AG04449 (cell line): ENCODE measurements around the gene LDLRAD4.

Experiments
- CTCF ChIA-PET: fragments of 350-600 bp; formaldehyde crosslinking; extraction: SDS; loops from one replicate; lab custom pipeline; 2021; ENCODE audit warnings: antibody characterized with exemption; lab: Yijun Ruan, JAX
- POLR2A ChIA-PET: fragments of 400-600, 350-600 bp; formaldehyde crosslinking; extraction: SDS; loops from one replicate; lab custom pipeline; 2020; ENCODE audit warnings: antibody characterized with exemption, inconsistent platforms; lab: Yijun Ruan, JAX
- DNase-seq: peaks from one replicate; pipeline ENCODE4 v3.0.0-alpha.2; 2010; ENCODE audit warnings: low read depth, low spot score
- H3K4me3 ChIP-seq: 2 replicates; pipeline ENCODE4 v1.5.1; 2011; ENCODE audit warnings: low read depth, mild to moderate bottlenecking, control low read depth, low read length
- CTCF ChIP-seq: IDR thresholded peaks from one replicate; pipeline ENCODE4 v1.5.1; 2011; ENCODE audit warnings: mild to moderate bottlenecking, moderate library complexity, low read length, control low read depth, inconsistent platforms; ENCODE audit not compliant: insufficient read depth; ENCODE audit errors: missing control alignments

LDLRAD4 gene

GRCh38 chr18:13183790-13184189, 34.8 kb upstream of the LDLRAD4 start:
- TF ChIP-seq CTCF = no peak
- CTCF ChIA-PET = interaction anchor here (0.7 kb wide), 1 partner anchor 24 kb away, joined by 3 read pairs; no protein-coding TSS in a partner anchor

GRCh38 chr18:13184396-13184795, 34.2 kb upstream of the LDLRAD4 start:
- CTCF ChIA-PET = no interaction called here
- no peak for TF ChIP-seq CTCF
- POLR2A ChIA-PET = no interaction called here
- H3K4me3 ChIP-seq = no peak overlapping the region
- no peak for DNase-seq

More at GRCh38 chr18:13183790-13184189, 34.8 kb upstream of the LDLRAD4 start:
- DNase-seq = no peak
- no peak overlapping the region for H3K4me3 ChIP-seq
- POLR2A ChIA-PET = no interaction called here

- ChIA-PET POLR2A (no interaction called here), CTCF (no interaction called here)
- no peak for TF ChIP-seq CTCF
- no peak overlapping the region for H3K4me3 ChIP-seq
- DNase-seq = no peak
Measured at GRCh38 chr18:13185675-13186198, 32.8 kb upstream of the LDLRAD4 start.

GRCh38 chr18:13186687-13187086, 31.9 kb upstream of the LDLRAD4 start:
- H3K4me3 ChIP-seq = no peak overlapping the region
- POLR2A ChIA-PET = no interaction called here
- DNase-seq = no peak
- TF ChIP-seq CTCF = no peak
- CTCF ChIA-PET = no interaction called here

GRCh38 chr18:13187498-13187897, 31.1 kb upstream of the LDLRAD4 start:
- CTCF ChIA-PET = interaction anchor here (0.6 to 1.5 kb wide), 2 partner anchors 28 to 43 kb away, joined by 3 to 5 read pairs; no protein-coding TSS in a partner anchor
- DNase-seq = no peak
- POLR2A ChIA-PET = no interaction called here
- no peak for TF ChIP-seq CTCF
- H3K4me3 ChIP-seq = no peak overlapping the region

GRCh38 chr18:13191031-13191430, 27.5 kb upstream of the LDLRAD4 start:
- ChIA-PET POLR2A (no interaction called here), CTCF (interaction anchor here (1.0 to 1.6 kb wide), 2 partner anchors 9 to 25 kb away, joined by 3 to 4 read pairs; no protein-coding TSS in a partner anchor)
- no peak overlapping the region for H3K4me3 ChIP-seq
- DNase-seq = no peak
- TF ChIP-seq CTCF = no peak
